Esophagus muscularis mucosa (tissue), 4 donors: ENCODE results near the gene BTBD17. TPM values are rescaled to one million over a fixed set of nuclear protein-coding genes. Genes with fewer than 3 reads are reported as not detected.
"Not testable (repeated sequence)": the region's sequence is repeated elsewhere in the genome, so short reads cannot be mapped to it uniquely, and the experiment has no call there.

Experiments used
- DNase-seq: peaks from one replicate; pipeline ENCODE4 v3.0.0-alpha.2; 2017; ENCODE audit errors: extremely low spot score
- H3K27ac ChIP-seq, 4 donors: fragments of 200-600 bp; sonication (generic); replicated peaks in 1 of 4; 1 replicate in 3 of 4; 2 replicates in 1 of 4; pipeline ENCODE4 v1.5.1; 2016 to 2019; ENCODE audit warnings: mild to moderate bottlenecking in 1 of 4
- H3K27me3 ChIP-seq, 4 donors: fragments of 200-600 bp; sonication (generic); one replicate each; pipeline versions ENCODE4 v1.5.1 to v1.6.0; 2016 to 2019
- H3K36me3 ChIP-seq, 4 donors: fragments of 200-600 bp; sonication (generic); one replicate each; pipeline ENCODE4 v1.5.1; 2016 to 2019
- H3K4me1 ChIP-seq, 4 donors: fragments of 200-600 bp; sonication (generic); one replicate each; pipeline ENCODE4 v1.5.1; 2016 to 2019
- H3K4me3 ChIP-seq, 4 donors: fragments of 200-600 bp; sonication (generic); 1 replicate in 2 of 4; 2 replicates in 2 of 4; pipeline ENCODE4 v1.5.1; 2016 to 2019; ENCODE audit warnings: mild to moderate bottlenecking in 4 of 4, moderate library complexity in 1 of 4
- H3K9me3 ChIP-seq, 4 donors: fragments of 200-600 bp; sonication (generic); 1 replicate in 3 of 4; 2 replicates in 1 of 4; pipeline ENCODE4 v1.5.1; 2016 to 2019
- EP300 ChIP-seq: sonication (generic); formaldehyde crosslinking; IDR thresholded peaks from one replicate; pipeline ENCODE4 v1.6.1; 2017; ENCODE audit warnings: antibody characterized with exemption
- POLR2A ChIP-seq: fragments of 450-650 bp; IDR thresholded peaks from one replicate; pipeline ENCODE4 v1.6.1; 2017; ENCODE audit warnings: antibody characterized with exemption, moderate library complexity, mild to moderate bottlenecking, low read depth
- POLR2AphosphoS5 ChIP-seq, 2 donors: sonication (generic); formaldehyde crosslinking; IDR thresholded peaks; one replicate each; pipeline ENCODE4 v1.6.1; 2017; ENCODE audit warnings: antibody characterized with exemption in 2 of 2
- WGBS: methylation state at CpG from one replicate; pipeline ENCODE4 v1.1.5; 2018; 5-methylcytosine and 5-hydroxymethylcytosine counted together
- intact Hi-C: fragments of 100-400 bp; cut with DNase I; formaldehyde crosslinking; loops from one replicate; pipeline ENCODE4 v1.15.1; 2023
- total RNA-seq, 4 donors: library from RNA; depleted of rRNA; stranded (reverse); fragments of >200 nt; gene quantifications; one replicate each; pipeline versions ENCODE4 v1.1.0 to v1.2.1, GENCODE V29; 2016
- TF ChIP-seq, protein P1 (sequence below), 3 experiments: fragments of 200-600 bp in 2 of 3; fragments of 450-650 bp in 1 of 3; sonication (generic) in 2 of 3; IDR thresholded peaks; one replicate each; pipeline ENCODE4 v1.5.1; 2017 to 2019; ENCODE audit warnings: antibody characterized with exemption in 3 of 3, mild to moderate bottlenecking in 2 of 3, moderate library complexity in 1 of 3

BTBD17 gene
- total RNA-seq, 4 donors from 2014 or later: 0.17 TPM; not detected in 3

DNA sequence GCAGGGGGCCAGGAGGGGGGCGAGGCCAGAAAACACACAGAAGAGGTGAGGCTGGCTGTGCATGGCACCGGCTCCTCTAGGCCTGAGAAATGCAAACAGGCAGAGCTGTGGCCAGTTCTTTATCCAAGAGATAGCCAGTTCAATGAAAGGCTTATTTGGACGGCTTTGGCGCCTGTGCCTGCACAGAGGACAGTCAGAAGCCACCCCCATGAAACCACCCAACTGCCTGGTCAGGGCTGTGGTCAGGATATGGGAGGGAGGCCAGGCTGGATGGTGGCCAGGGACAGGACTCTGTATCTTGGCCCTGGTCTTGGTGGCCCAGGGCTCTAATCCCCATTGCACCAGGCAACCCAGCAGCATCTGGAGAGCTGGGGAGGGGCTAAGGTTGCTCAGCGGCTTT lies 45.7 kb upstream of the BTBD17 start:
- 88% methylated on average over 5 of the region's 5 CpGs for WGBS
- TF ChIP-seq POLR2AphosphoS5 (IDR thresholded peaks at IDR 0.05): no peak
- no peak for TF ChIP-seq EP300
- TF ChIP-seq, protein P1, sequence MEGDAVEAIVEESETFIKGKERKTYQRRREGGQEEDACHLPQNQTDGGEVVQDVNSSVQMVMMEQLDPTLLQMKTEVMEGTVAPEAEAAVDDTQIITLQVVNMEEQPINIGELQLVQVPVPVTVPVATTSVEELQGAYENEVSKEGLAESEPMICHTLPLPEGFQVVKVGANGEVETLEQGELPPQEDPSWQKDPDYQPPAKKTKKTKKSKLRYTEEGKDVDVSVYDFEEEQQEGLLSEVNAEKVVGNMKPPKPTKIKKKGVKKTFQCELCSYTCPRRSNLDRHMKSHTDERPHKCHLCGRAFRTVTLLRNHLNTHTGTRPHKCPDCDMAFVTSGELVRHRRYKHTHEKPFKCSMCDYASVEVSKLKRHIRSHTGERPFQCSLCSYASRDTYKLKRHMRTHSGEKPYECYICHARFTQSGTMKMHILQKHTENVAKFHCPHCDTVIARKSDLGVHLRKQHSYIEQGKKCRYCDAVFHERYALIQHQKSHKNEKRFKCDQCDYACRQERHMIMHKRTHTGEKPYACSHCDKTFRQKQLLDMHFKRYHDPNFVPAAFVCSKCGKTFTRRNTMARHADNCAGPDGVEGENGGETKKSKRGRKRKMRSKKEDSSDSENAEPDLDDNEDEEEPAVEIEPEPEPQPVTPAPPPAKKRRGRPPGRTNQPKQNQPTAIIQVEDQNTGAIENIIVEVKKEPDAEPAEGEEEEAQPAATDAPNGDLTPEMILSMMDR (IDR thresholded peaks at IDR 0.05): no peak
- Histone ChIP-seq H3K27me3 (peaks cover 0 to 26% (median 0%) of the 10 kb centered on the region in 4 donors), H3K4me3 (no peak overlapping the region), H3K36me3 (no peaks in the 10 kb centered on the region), H3K9me3 (no peaks in the 10 kb centered on the region), H3K4me1 (no peaks in the 10 kb centered on the region), H3K27ac (no peak overlapping the region)
- intact Hi-C loops: no loop called here
- no peak for DNase-seq

DNA sequence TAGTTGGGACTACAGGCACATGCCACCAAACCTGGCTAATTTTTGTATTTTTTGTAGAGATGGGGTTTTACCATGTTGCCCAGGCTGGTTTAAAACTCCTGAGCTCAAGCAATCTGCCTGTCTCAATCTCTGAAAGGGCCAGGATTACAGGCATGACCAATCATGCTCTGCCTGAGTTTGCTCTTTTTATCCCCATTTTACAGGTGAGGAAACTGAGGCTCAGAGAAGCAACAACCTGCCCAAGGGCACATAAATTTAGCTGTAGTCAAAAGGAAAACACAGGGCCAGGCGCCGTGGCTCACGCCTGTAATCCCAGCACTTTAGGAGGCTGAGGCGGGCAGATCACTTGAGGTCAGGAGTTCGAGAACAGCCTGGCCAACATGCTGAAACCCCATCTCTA lies 43.6 kb upstream of the BTBD17 start:
- H3K27ac ChIP-seq, H3K36me3 ChIP-seq, H3K9me3 ChIP-seq, DNase-seq, intact Hi-C loops, H3K4me3 ChIP-seq, H3K4me1 ChIP-seq: not testable (repeated sequence)
- H3K27me3 ChIP-seq: peaks cover 0 to 26% (median 0%) of the 10 kb centered on the region in 4 donors
- 93% methylated on average over 5 of the region's 5 CpGs for WGBS

DNA sequence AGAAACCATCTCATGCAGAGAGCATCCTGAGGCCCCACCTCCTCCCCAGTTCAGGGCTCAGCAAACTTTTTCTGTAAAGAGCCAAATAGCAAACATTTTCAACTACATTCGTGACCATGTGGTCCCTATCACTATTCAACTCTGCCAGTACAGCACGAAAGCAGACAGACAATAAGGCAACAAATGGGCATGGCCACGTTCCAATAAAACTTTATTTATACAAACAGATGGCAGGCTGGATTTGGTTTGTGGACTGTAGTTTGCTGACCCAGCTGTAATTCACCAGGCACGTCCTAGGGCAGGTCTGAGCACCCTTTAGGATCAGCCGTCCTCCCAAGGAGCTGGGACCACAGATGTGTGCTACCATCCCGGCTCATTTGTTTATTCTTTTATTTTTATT lies 43.1 kb upstream of the BTBD17 start:
- DNase-seq: no peak
- Histone ChIP-seq H3K27ac (no peak overlapping the region), H3K4me1 (no peaks in the 10 kb centered on the region), H3K4me3 (no peak overlapping the region), H3K27me3 (peaks cover 0 to 26% (median 0%) of the 10 kb centered on the region in 4 donors), H3K9me3 (no peaks in the 10 kb centered on the region), H3K36me3 (no peaks in the 10 kb centered on the region)
- WGBS: 68% methylated on average over 6 of the region's 6 CpGs
- no peak for TF ChIP-seq POLR2AphosphoS5 (IDR thresholded peaks at IDR 0.05)
- TF ChIP-seq EP300: no peak
- intact Hi-C loops: no loop called here

DNA sequence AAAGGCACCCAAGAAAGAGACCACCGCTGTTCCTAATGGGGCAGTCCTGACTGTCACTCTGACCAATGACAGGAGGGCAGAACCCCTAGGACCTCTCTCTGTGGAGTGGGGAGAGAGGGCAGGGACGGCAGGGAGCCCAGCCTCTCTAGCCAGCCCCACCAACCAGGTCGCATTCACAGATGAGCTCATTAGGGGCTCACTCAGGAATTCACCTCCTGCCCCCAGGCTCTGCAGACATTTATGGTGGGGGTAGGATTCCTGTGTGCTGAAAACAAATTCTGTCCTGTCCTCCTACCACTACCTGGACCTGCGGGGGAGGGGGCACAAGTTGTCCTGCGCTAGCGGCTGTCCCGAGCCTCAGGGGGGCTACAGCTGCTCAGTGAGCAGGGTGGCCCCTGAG lies 42.5 kb upstream of the BTBD17 start:
- no peaks in the 10 kb centered on the region for H3K9me3 ChIP-seq
- DNase-seq: no peak
- 65% methylated on average over 5 of the region's 7 CpGs for WGBS
- TF ChIP-seq EP300: no peak
- TF ChIP-seq POLR2A: no peak
- H3K27ac ChIP-seq: no peak overlapping the region
- intact Hi-C loops: no loop called here
- H3K4me3 ChIP-seq: no peak overlapping the region
- peaks cover 0 to 26% (median 0%) of the 10 kb centered on the region in 4 donors for H3K27me3 ChIP-seq
- no peaks in the 10 kb centered on the region for H3K36me3 ChIP-seq
- H3K4me1 ChIP-seq: no peaks in the 10 kb centered on the region

DNA sequence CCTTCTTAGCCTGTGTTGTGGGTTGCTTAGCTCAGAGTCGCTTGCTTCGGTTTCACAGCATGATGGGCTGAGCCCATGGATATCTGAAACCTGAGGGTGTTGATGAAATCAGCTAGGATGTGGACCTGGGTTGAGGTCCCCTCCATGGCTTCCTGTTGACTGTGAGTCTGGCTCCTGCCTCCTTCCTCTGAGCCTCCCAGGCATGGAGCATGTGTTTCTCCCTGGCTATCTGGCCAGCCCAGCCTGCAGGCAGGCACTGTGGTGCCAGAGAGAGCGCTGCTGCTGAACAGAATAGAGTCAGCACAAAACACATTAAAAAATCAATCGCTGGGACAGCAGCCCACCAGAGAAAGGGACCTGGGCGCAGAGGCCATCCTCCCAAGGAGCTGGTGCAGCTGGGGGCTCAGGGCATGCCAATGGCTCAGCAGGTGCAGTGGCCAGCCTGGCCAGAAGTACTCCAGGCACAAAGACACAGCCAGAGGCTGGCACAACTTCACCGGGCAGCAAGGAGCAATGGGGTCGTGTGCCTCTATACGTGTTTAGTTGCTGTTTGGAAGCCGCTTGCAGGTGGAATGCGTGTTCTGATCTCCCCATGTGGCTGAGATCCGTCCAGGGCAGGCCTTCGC lies 42.0 kb upstream of the BTBD17 start:
- Histone ChIP-seq H3K4me3 (no peak overlapping the region), H3K27me3 (peaks cover 0 to 26% (median 0%) of the 10 kb centered on the region in 4 donors), H3K4me1 (no peaks in the 10 kb centered on the region), H3K9me3 (no peaks in the 10 kb centered on the region), H3K36me3 (no peaks in the 10 kb centered on the region), H3K27ac (no peak overlapping the region)
- TF ChIP-seq EP300 (no peak), POLR2A (no peak)
- TF ChIP-seq, protein P1 (IDR thresholded peaks at IDR 0.05): no peak
- WGBS: 58% methylated on average over 10 of the region's 12 CpGs
- intact Hi-C loops: no loop called here
- DNase-seq: no peak

DNA sequence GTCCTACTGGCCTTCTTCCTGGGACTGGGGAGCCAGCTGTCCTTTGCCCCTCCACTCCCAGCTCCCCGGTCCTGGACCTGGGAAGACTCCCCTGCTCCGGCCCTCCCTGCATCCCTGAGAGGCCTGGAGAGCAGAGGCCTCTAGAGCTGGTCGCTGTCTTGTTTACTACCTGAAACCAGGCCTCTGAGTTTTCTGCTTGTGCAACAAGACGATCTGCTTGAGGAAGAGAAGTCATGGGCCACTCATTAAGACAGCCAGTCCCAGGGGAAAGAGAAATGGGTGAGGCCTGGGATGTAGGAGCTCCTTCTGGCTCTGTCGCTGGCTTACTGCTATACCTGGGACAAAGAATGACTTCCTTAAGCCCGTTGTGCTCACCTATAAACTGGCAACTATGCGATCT lies 40.4 kb upstream of the BTBD17 start:
- no peak for TF ChIP-seq EP300
- TF ChIP-seq POLR2AphosphoS5 (IDR thresholded peaks at IDR 0.05): no peak
- no peak for DNase-seq
- no peaks in the 10 kb centered on the region for H3K9me3 ChIP-seq
- no peaks in the 10 kb centered on the region for H3K4me1 ChIP-seq
- no peaks in the 10 kb centered on the region for H3K36me3 ChIP-seq
- WGBS: 79% methylated on average over 6 of the region's 7 CpGs
- no peak overlapping the region for H3K27ac ChIP-seq
- peaks cover 0 to 26% (median 0%) of the 10 kb centered on the region in 4 donors for H3K27me3 ChIP-seq
- intact Hi-C loops: no loop called here
- H3K4me3 ChIP-seq: no peak overlapping the region

DNA sequence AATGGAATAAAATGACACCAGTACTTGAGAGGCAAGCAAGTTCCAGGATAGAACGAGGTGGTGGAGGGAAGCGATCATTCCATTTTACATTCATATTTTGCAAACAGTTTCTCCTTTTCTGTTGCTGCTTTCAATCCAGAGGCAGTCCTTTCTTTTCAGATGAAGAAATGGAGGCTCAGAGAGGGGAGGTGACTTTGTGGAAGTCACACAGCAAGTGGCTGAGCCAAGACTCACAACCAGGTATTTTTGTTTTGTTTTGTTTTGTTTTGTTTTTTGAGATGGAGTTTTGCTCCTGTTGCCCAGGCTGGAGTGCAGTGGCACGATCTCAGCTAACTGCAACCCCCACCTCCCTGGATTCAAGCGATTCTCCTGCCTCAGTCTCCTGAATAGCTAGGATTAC lies 34.9 kb upstream of the BTBD17 start:
- no peaks in the 10 kb centered on the region for H3K4me1 ChIP-seq
- TF ChIP-seq EP300 (no peak), POLR2AphosphoS5 (IDR thresholded peaks at IDR 0.05) (no peak), POLR2A (no peak)
- TF ChIP-seq, protein P1 (IDR thresholded peaks at IDR 0.05): no peak
- DNase-seq: no peak
- intact Hi-C loops: no loop called here
- 71% methylated on average over 4 of the region's 4 CpGs for WGBS
- H3K4me3 ChIP-seq: no peak overlapping the region
- peaks cover 0 to 3% (median 0%) of the 10 kb centered on the region in 4 donors for H3K9me3 ChIP-seq
- no peaks in the 10 kb centered on the region for H3K27me3 ChIP-seq
- no peaks in the 10 kb centered on the region for H3K36me3 ChIP-seq
- H3K27ac ChIP-seq: no peak overlapping the region
